GM21825 (cell line): ENCODE data around the gene BEND3.

Experiments
- ATAC-seq: cut with Tn5 transposase; IDR thresholded peaks from one replicate; pipeline ENCODE4 v1.9.1; 2021; ENCODE audit warnings: mild to moderate bottlenecking, moderate library complexity; ENCODE audit not compliant: unreplicated experiment

Gene BEND3

DNA sequence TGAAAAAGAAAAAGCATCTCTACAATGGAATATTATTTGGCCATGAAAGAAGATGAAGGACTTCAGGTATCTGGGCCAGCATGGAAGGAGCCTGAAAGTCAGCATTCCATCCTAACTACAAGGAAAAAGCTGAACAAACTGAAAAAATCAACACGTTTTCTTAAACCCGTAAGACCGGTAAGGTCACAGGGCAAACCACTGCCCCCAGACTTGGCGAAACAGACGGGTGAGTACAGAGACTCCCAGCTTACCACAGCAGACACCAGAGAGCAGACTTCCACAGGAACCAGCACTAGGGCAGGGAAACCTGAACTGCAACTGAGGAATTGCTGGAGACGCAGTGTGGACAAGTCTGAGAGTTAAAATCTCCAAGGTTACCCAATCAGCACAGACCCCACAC lies 31.4 kb downstream of the BEND3 start:
- no peak for ATAC-seq

DNA sequence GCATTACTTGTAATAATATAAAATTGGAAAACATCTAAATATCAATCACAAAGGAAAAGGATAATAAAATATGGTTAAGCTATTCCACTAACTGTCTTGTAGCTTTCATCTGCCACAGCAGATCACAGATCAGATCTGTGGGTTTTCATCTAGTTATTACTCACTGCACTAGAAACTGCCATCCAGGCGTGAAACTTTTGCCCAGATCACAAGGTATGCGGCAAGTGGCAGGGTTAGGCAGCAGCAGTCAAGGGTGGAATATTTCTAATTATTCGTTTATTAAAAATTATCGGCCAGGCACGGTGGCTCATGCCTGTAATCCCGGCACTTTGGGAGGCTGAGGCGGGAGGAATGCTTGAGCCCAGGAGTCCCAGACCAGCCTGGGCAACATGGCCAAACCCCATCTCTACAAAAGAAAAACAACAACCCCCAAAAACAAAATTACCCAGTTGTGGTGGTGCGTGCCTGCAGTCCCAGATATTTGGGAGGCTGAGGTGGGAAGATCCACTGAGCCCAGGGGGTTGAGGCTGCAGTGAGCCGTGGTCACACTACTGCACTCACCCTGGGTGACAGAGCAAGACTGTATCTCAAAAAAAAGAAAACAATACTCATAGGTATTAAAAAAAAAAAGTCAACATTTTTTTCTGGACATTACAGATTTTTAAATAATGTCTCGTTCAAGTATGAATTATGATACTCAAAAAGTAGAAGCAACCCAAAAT lies 32.1 kb downstream of the BEND3 start:
- ATAC-seq, result peak; percentile 90

DNA sequence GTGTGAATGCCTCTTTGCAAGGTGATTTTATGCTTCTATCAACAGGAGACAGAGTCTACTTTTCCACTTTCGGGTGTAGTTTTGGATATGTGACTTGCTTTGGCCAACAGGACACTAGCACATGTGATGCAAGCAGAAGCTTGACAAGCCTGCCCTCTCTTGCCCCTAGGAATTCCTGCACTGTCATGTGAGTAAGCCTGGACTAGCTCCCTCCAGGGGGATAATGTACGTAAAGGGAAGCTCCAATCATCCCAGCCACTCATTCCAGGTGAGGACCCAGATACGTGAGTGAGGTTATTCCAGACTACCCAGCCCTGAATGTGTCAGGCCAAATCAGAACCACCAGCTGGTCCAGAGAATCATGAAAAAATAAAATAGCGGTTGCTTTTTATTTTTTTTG lies 33.3 kb downstream of the BEND3 start:
- ATAC-seq, result no peak

DNA sequence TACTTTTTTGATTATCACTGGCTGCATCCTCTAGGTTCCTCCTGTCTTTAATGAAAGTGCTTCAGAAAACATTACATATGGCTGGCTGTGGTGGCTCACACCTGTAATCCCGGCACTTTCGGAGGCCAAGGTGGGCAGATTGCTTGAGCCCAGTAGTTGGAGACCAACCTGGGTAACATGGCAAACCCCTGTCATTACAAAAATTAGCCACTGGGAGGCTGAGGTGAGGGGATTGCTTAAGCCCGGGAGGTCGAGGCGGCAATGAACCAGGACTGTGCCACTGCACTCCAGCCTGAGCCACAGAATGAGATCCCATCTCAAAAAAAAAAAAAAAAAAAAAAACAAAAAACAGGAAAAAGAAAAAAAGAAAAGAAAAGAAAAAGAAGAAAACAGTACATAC lies 35.3 kb downstream of the BEND3 start:
- no peak for ATAC-seq

DNA sequence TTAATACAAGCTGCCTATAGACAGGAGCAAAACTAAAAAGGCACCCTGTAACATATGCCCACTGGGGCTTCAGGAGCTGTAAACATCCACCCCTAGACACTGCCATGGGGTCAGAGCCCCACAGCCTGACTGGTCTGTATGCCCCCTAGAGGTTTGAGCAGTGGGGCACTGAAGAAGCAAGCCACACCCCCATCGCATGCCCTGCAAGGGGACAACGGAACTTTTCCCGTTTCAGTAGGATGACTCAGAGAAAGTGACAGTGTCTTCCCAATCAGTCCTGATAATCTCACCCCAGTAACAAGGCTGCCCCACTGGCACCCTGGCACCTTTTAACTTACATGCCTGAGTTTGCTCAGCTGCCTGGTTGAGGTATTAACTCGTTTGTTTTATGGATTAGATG lies 35.9 kb downstream of the BEND3 start:
- no peak for ATAC-seq

DNA sequence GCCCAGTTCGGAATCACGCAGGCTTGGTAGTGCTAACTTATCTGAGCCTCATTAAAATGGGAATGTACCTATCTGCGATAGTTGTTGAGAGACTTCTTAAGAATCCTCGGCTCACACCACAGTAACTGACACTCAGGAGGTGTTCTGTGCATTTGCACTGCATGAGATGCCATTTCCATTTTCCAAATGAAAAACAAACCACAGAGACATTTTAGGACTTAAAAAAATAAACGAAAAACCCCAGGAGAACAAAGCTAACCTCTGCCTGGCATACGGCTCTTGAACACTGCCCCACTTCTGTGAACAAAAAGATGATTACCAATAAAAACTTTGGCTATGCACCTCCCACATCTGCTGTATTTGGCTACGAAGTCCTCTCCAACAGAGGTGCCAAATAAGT lies 37.6 kb downstream of the BEND3 start:
- ATAC-seq, result no peak

DNA sequence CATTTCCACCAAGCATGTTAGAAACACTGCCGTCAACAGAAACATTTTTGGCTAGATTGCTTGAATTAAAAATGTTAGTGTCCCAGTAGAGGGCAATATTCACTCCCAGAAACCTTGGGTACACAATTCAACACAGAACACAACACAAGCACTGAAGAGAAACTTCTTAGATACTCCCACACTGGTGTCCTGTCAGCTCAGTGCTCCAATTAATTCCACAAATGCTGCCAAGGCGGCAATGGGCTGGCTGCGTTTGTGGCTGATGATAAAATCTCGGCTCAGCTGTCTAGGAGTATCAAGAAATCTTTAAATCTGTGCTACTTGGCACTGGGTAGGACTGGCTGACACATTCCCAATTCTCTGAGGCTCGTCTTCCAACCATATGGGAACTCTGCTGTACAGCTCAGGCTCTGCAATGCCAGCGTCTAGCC lies 39.3 kb downstream of the BEND3 start:
- no peak for ATAC-seq

DNA sequence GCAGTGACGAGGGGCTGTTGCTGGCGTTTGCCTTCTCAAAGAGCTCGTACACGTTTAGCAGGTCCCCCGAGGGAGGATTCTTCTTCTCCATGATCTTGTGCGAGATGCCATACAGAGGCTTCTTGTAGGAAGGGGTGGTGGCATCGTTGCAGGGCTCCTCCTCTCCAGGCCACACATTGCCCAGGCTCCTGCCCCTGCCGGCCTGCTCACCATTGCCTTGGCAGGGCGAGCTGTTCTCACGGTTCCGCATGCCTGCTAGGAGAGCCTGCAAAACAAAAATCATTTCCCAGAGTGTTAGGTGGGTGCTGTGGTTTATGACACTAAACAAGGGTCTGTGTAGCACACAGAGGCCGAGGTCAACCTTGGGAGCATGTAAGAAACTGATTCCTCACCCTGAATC lies 44.6 kb downstream of the BEND3 start:
- ATAC-seq, result no peak

DNA sequence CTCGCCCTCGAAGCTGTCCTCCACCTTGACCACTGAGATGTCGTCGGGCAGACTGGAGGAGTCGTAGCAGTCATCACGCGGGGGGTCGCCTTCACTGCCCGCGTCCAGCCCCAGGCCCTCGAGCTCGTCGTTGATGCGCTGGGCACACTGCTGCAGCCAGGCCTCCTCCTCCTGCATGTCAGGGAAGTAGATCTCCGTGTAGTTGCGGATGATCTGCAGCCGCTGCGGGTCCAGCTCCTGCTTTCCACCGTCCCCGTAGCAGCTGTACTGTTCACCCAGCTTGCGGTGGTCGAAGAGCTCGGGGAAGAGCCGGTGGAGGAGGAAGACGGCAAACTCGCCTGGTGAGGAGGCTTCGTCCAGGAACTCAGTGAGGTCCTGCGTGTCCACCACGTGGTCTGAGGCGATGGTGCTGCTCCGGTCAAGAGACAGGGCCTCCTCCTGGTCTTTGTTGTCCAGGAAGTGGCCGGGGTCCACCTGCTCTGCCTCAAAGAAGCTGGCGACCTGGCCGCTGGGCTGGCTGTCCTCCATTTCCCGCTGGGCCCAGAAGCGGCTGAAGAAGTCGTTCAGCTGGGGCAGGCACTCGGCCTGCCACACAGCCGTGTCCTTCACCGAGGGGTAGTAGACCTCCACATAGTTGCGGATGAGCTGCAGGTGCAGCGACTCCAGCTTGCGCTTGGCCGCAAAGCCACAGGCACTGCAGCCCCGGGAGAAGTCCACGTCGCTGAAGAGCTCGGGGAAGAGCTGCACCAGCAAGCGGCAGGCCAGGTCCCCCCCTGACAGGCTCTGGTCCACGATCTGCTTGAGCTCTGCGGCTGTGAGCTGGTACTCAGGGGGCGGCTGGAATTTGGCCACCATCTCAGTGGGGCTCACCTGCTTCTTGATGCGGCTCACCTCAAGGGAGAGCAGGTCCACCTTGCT lies 45.4 kb downstream of the BEND3 start:
- no peak for ATAC-seq

DNA sequence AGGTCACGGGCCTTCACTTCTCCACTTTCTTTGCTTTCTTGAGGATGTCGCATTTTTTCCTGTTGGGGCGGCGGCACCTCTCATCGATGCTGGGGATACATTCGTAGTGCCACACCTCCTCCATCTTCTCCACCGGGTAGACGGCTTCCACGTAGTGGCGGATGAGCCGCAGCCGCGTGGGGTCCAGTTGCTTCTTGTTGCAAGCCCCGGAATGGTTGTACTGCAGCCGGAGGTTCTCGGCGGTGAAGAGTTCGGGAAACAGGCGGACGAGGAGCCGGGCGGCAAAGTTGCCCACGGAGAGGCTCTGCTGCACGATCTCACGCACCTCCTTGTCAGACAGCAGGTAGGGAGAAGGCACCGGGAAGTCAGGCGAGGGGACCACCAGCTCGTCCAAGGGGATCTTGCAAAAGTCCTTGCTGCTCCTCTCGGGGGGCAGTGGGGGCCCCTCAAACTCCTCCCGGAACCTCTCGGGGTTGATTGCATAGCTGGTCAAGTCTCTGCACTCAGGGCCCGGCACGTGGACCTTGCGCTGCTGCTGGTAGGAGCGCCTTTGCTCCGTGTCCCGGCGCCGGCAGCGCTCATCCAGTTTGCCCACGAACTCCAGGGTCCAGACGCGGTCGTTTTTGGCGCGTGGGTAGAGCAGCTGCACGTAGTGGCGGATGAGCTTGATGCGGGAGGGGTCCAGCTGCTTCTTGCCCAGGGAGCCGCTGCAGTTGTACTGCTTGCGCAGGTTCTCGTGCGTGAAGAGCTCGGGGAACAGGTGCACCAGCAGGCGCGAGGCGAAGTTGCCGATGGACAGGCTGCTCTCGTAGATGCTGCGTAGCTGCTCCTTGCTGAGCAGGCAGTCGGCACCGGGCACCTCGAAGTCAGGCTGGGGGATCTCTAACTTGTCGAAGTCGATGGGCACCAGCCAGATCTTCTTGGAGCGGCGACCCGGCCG lies 46.4 kb downstream of the BEND3 start:
- no peak for ATAC-seq

DNA sequence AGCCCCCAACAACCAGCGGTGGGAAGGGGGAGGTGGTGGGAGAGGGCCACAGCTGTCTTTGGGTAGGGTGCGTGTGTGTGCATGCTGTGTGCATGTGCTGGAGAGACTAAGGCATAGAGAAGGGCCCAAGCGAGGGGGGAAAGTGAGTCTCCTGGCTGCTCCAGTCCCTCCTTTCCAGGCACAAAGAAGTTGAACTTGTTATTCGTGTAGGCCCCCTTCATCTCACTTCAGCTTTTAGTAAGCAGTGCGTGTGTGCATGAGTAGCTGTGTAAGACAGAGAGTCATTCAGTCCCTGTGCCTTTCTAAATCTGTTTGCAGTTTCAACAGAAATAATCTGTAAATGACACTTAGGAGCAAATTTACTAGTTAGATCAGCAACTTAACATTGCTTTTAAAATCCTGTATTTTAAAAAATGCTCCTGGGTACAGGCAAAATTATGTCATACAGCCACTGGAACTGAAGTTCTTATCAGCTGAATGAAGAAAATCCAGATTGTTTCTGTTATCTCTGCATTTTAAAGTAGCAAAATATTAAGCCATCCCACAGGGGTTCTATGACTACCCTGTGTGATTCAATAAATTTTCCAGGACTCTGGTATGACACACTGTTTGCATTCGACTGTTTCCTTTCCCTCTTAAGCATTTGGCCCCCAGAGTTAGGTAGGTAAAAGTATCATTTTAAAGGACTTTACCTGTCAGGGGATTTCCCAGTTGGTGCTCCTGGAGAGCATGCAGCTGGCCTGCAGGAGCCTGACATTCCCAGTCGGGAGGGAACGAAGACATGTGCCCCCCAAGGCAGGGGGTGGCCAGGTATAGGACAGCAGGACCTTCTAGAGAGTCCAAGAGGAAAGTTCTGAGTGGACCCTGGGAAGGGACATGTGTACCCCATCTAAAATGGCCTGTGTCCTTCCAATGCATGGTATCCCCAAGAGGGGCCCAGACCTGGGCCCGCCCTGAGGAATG lies 48.3 kb downstream of the BEND3 start:
- ATAC-seq, result no peak

DNA sequence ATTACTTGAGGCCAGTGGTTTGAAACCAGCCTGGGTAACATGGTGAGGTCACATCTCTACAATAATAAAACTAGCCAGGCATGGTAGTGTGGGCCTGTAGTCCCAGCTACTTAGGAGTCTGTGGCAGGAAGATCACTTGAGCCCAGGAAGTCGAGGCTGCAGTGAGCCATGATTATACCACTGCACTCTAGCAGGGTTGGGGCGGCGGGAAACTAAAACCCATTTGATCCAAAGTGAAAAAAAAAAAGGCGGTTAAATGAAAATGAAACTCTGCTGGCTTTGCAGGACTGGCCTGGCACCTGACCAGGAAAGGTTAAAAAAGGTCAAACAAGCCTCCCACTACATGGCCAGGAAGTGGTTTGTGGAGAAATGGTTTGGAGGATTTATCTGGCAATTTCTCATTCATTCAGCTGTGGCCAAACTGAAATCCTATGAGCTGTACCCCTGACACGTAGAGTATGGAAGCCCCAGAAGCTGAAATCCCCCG lies 50.7 kb downstream of the BEND3 start:
- ATAC-seq, result no peak

DNA sequence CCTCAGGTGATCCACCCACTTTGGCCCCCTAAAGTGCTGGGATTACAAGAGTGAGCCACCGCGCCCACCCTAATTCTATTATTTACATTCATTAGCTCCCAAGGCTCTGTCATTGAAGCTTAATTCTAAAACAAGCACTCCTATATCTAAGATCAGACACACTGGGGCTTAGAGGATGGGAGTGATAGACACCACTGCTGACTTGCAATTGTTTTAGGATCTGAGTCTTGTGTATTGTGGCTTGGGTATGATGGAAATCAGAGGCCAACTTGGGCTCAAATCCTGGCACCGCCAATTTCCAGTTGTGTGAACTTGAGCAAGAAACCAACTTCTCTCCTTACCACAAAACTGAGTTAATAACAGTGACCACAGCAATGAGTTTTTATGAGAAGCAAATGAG lies 52.6 kb downstream of the BEND3 start:
- no peak for ATAC-seq

DNA sequence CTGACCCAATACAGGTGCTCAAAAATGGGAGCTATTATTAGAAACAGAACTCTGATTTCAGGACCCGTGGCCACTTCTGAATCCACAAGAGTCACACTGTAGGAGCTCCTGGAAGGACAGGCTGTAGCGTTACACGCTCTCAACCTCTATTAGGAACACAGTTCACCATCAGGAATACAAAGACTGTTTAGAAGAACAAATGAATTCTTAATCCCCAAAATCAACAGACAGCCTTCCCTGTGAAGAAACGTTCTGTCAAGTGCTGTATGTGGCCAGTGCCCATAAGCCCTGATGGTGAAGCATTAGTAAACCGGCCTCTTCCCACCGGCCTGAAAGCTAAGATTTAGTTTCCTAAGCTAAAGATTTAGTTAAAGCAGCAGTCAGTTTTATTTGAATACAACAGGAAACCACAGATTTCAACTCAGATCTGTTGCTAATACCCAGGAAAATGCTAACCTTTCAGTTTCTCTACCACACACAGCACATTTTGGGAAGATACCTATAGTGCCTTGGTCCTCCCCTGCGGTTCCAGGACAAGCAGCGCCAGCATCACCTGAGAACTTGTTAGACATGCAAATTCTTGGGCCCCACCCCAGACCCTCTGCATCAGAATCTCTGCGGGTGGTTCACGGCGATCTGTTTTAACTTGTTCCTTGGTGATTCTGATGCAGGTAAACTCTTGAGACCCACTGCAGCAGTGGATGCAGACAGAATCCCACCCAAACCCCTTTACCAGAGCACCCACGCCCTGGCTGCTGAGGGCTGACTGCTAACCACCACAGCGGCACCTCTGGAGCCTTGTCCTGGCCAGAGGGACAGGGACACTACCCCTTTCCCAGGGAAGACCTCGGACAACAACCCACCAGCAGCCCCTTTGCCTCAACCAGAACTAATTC lies 53.9 kb downstream of the BEND3 start:
- ATAC-seq, result peak; percentile 84

DNA sequence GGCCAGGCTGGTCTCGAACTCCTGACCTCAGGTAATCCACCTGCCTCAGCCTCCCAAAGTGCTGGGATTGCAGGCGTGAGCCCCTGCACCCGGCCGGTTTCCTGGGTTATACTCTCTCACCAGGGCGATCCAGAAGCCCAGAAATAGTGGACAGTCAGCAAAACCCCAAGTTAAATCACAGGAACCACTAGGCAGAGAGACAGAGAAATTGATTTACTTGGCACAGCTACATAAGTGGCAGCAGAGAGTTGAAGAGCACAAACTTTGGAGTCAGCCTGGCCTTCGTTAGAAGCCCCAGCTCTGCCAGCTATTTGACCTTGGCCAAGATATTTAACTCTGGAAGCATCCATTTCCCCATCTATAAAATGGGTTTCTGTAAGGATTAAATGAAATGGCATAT lies 54.6 kb downstream of the BEND3 start:
- no peak for ATAC-seq

DNA sequence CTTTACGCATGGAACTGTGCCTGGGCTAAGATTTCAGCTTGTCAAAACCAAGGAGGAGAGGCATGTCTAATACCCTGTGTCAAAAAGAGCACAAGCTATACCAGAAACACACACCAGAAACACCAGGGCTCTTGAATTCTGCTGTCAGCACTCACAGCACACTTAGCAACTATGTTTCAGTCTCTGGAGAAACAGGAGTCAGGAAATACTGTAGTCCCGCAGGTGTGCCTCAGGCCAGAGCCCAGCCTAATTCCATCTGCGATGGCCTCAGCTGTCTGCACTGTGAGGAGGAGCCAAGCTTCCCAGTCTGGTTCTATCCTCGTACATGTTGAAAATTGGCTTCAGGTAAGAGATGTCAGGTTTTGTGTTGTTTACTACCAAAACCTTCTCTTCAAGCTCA lies 55.7 kb downstream of the BEND3 start:
- ATAC-seq, result no peak

DNA sequence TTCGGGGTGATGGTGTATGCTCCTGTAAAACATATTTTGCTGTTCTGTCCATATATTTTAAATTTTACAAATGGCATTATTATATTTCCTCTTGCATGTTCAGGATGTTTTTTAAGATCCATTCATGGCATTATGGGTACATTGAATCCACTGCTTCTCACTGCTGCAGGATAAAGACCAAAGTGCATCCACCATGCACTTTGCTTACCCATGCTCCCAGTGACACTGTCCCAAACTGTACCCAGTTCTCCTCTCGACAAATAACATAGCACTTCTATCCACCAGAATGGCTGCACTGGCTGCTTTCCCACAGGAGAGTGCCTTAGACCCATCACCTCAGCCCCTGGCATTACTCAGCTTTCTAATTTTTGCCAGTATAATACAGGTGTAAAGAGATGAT lies 57.6 kb downstream of the BEND3 start:
- ATAC-seq, result no peak

DNA sequence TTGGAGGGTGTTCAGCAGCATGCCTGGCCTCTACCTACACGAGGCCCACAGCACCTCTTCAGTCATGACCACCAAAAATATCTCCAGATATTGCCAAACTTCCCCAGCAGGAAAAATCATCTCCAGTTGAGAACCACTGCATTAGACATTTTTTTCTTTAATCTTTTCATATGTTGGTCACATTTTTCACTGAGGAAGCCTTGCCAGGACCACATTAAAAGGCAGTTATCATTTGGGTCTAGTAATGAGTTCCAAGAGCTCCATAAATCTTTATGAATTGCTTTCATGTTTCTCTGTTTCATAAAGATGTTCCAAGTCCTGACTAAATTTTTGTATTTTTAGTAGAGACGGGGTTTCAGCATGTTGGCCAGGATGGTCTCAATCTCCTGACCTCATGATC lies 58.5 kb downstream of the BEND3 start:
- ATAC-seq, result no peak

DNA sequence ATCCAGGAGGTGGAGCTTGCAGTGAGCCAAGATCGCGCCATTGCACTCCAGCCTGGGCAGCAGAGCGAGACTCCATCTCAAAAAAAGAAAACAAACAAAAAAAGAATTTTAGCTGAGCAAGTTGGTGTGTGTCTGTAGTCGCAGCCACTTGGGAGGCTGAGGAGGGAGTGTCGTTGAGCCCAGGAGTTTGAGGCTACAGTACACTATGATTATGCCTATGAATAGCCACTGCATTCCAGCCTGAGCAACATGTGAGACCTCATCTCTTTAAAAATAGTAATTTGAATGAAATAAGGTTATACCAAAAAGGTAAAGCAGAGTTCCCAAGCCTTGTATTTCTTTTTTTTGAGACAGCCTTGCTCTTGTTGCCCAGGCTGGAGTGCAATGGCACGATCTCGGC lies 67.5 kb downstream of the BEND3 start:
- ATAC-seq, result no peak
